CD14-positive monocyte (primary cell): ENCODE results near the gene MYO1E. TPM values are rescaled to one million over a fixed set of nuclear protein-coding genes. Genes with fewer than 3 reads are reported as not detected.

ENCODE experiments used
- DNase-seq, 3 donors: peaks; one replicate each; pipeline ENCODE4 v3.0.0-alpha.2; 2011 to 2022
- H2AFZ ChIP-seq: 2 replicates; pipeline ENCODE4 v1.6.0; 2012; ENCODE audit warnings: mild to moderate bottlenecking, low read depth, low read length, inconsistent platforms; ENCODE audit not compliant: insufficient read depth, poor library complexity, severe bottlenecking
- H3K27ac ChIP-seq, 2 donors: 1 replicate in 1 of 2; 2 replicates in 1 of 2; pipeline ENCODE4 v1.5.1; 2012 to 2013; ENCODE audit warnings: low read length in 2 of 2, control low read depth in 1 of 2, inconsistent platforms in 1 of 2, low read depth in 1 of 2, mild to moderate bottlenecking in 1 of 2
- H3K27me3 ChIP-seq, 2 donors: one replicate each; pipeline versions ENCODE4 v1.6.0 to v1.6.1; 2011 to 2013; ENCODE audit warnings: low read length in 2 of 2; ENCODE audit not compliant: control insufficient read depth in 2 of 2, insufficient read depth in 2 of 2
- H3K36me3 ChIP-seq, 2 donors: replicated peaks in 1 of 2; 1 replicate in 1 of 2; 2 replicates in 1 of 2; pipeline versions ENCODE4 v1.5.1 to v1.6.1; 2012 to 2013; ENCODE audit warnings: low read length in 2 of 2, control low read depth in 1 of 2, inconsistent platforms in 1 of 2, mild to moderate bottlenecking in 1 of 2; ENCODE audit not compliant: insufficient read depth in 2 of 2, control insufficient read depth in 1 of 2
- H3K4me1 ChIP-seq, 2 donors: 1 replicate in 1 of 2; 2 replicates in 1 of 2; pipeline versions ENCODE4 v1.5.1 to v1.6.1; 2012 to 2013; ENCODE audit warnings: low read length in 2 of 2, control low read depth in 1 of 2, inconsistent platforms in 1 of 2, mild to moderate bottlenecking in 1 of 2, moderate library complexity in 1 of 2; ENCODE audit not compliant: insufficient read depth in 2 of 2, control insufficient read depth in 1 of 2
- H3K4me2 ChIP-seq: replicated peaks from 2 replicates; pipeline ENCODE3; 2012; ENCODE audit warnings: low read length, moderate library complexity, mild to moderate bottlenecking; ENCODE audit not compliant: poor library complexity, severe bottlenecking; ENCODE audit errors: extremely low read depth
- H3K4me3 ChIP-seq, 3 experiments: fragments of 200-600 bp in 1 of 3; sonication (generic) in 1 of 3; replicated peaks in 1 of 3; 1 replicate in 2 of 3; 2 replicates in 1 of 3; pipeline ENCODE4 v1.5.1; 2011 to 2013; ENCODE audit warnings: low read length in 3 of 3, mild to moderate bottlenecking in 3 of 3, control low read depth in 2 of 3, low read depth in 2 of 3, inconsistent platforms in 1 of 3, moderate library complexity in 1 of 3
- H3K79me2 ChIP-seq: 2 replicates; pipeline ENCODE4 v1.6.0; 2012; ENCODE audit warnings: mild to moderate bottlenecking, control low read depth, inconsistent platforms, low read length, moderate library complexity; ENCODE audit not compliant: insufficient read depth
- H3K9ac ChIP-seq: 2 replicates; pipeline ENCODE4 v1.6.0; 2017; ENCODE audit warnings: low read length, mild to moderate bottlenecking; ENCODE audit not compliant: insufficient read depth, poor library complexity, severe bottlenecking
- H3K9me3 ChIP-seq, 2 donors: replicated peaks in 1 of 2; 1 replicate in 1 of 2; 2 replicates in 1 of 2; pipeline versions ENCODE4 v1.5.1 to v1.6.1; 2012 to 2013; ENCODE audit warnings: low read length in 2 of 2, control low read depth in 1 of 2; ENCODE audit not compliant: control insufficient read depth in 1 of 2, insufficient read depth in 1 of 2
- H4K20me1 ChIP-seq: 2 replicates; pipeline ENCODE4 v1.6.0; 2012; ENCODE audit warnings: mild to moderate bottlenecking, low read length, control low read depth, moderate library complexity; ENCODE audit not compliant: insufficient read depth
- H3K27ac Mint-ChIP-seq, 7 donors: one replicate each; pipeline ENCODE4 v1.8.0; 2020; ENCODE audit warnings: mild to moderate bottlenecking in 7 of 7, mixed read lengths in 7 of 7, moderate library complexity in 6 of 7, inconsistent platforms in 2 of 7
- H3K27me3 Mint-ChIP-seq, 3 donors: one replicate each; pipeline ENCODE4 v1.8.0; 2021 to 2022; ENCODE audit warnings: low read depth in 3 of 3, mild to moderate bottlenecking in 3 of 3, mixed read lengths in 3 of 3, moderate library complexity in 3 of 3, inconsistent platforms in 1 of 3
- H3K36me3 Mint-ChIP-seq, 2 donors: one replicate each; pipeline ENCODE4 v1.8.0; 2020; ENCODE audit warnings: mixed read lengths in 2 of 2, inconsistent platforms in 1 of 2, mild to moderate bottlenecking in 1 of 2
- H3K4me1 Mint-ChIP-seq: one replicate; pipeline ENCODE4 v1.8.0; 2020; ENCODE audit warnings: mild to moderate bottlenecking, mixed read lengths
- H3K4me3 Mint-ChIP-seq, 2 donors: one replicate each; pipeline ENCODE4 v1.8.0; 2020; ENCODE audit warnings: mild to moderate bottlenecking in 2 of 2, mixed read lengths in 2 of 2, moderate library complexity in 1 of 2
- H3K9me3 Mint-ChIP-seq, 7 donors: one replicate each; pipeline ENCODE4 v1.8.0; 2020 to 2022; ENCODE audit warnings: mixed read lengths in 7 of 7, mild to moderate bottlenecking in 6 of 7, moderate library complexity in 6 of 7, inconsistent platforms in 2 of 7
- CTCF ChIP-seq: fragments of 200-600 bp; IDR thresholded peaks from one replicate; pipeline ENCODE4 v1.8.0; 2022; ENCODE audit warnings: antibody characterized with exemption, mild to moderate bottlenecking
- WGBS: methylation state at CpG from one replicate; pipeline ENCODE4 v1.1.5; 2013; ENCODE audit warnings: missing lambda C conversion rate; ENCODE audit not compliant: insufficient coverage; 5-methylcytosine and 5-hydroxymethylcytosine counted together
- intact Hi-C, 2 donors: fragments of 100-400 bp; cut with micrococcal nuclease; formaldehyde crosslinking; loops; one replicate each; pipeline versions ENCODE4 v1.15.0 to v1.15.1; 2023
- polyA plus RNA-seq, 3 donors: library from polyadenylated mRNA; depleted of rRNA in 1 of 3; unstranded in 2 of 3; stranded (reverse) in 1 of 3; fragments of 300-500 nt in 2 of 3; fragments of >200 nt in 1 of 3; fragmentation: Illumina TruSeq in 2 of 3; gene quantifications; 1 replicate in 2 of 3; 2 replicates in 1 of 3; pipeline ENCODE4 v1.2.3, GENCODE V29; 2012 to 2021

Gene MYO1E
- polyA plus RNA-seq, 3 donors, result 5.5 to 16.2 (median 6.2) TPM

DNA sequence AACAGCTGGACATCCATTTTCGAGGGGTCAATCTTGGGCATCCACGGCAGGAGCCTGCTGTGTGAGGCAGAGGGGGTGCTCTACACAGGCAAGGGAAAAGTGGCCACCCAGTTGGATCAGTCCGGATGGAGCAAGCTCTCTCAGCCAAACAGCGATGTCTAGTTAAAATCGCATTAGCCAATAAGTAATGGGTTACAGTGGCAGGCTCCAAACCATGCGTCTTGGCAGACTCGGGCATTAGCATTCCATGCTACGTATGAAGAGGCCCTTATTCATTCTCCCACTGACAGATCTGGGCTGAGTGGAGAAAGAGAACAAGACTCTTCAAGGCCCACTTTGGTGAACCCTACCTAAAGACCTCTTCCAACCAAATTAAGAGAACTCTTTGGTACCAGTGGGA lies 218.4 kb downstream of the MYO1E start:
- H3K79me2 ChIP-seq, result no peaks in the 10 kb centered on the region
- intact Hi-C loops, result loop anchor here in 1 of 2 donors (10.0 kb wide), 1 partner anchor 341 kb away; no protein-coding TSS in a partner anchor
- H4K20me1 ChIP-seq, result no peaks in the 10 kb centered on the region
- H3K27ac ChIP-seq, result no peak overlapping the region
- TF ChIP-seq CTCF, result no peak
- H3K9me3 ChIP-seq, result no peaks in the 10 kb centered on the region
- H3K4me1 ChIP-seq, result peaks cover 7 to 8% of the 10 kb centered on the region in 2 donors
- DNase-seq, result no peak
- H3K36me3 Mint-ChIP-seq, result peaks cover 63 to 80% of the 10 kb centered on the region in 2 donors
- H3K4me2 ChIP-seq, result no peak overlapping the region
- 96% methylated on average over 4 of the region's 8 CpGs for WGBS
- H3K27ac Mint-ChIP-seq, result no peak overlapping the region
- no peaks in the 10 kb centered on the region for H3K9me3 Mint-ChIP-seq
- no peaks in the 10 kb centered on the region for H3K27me3 ChIP-seq
- H3K9ac ChIP-seq, result no peak overlapping the region
- H3K27me3 Mint-ChIP-seq, result peaks cover 0 to 1% (median 0%) of the 10 kb centered on the region in 3 donors
- no peak overlapping the region for H2AFZ ChIP-seq
- no peak overlapping the region for H3K4me3 Mint-ChIP-seq
- peaks cover 9% of the 10 kb centered on the region for H3K4me1 Mint-ChIP-seq
- peaks cover 55 to 74% of the 10 kb centered on the region in 2 donors for H3K36me3 ChIP-seq
- no peak overlapping the region for H3K4me3 ChIP-seq

- Histone ChIP-seq H3K79me2 (no peaks in the 10 kb centered on the region), H3K9me3 (no peaks in the 10 kb centered on the region), H3K4me2 (no peak overlapping the region), H3K4me3 (no peak overlapping the region), H2AFZ (no peak overlapping the region), H3K36me3 (peaks cover 55 to 81% of the 10 kb centered on the region in 2 donors), H3K27me3 (no peaks in the 10 kb centered on the region), H3K4me1 (peaks cover 0 to under 1% of the 10 kb centered on the region in 2 donors), H4K20me1 (no peaks in the 10 kb centered on the region), H3K9ac (no peak overlapping the region), H3K27ac (no peak overlapping the region)
- Mint-ChIP-seq H3K4me1 (peaks cover 1% of the 10 kb centered on the region), H3K36me3 (peaks cover 65 to 88% of the 10 kb centered on the region in 2 donors), H3K4me3 (no peak overlapping the region), H3K27me3 (no peaks in the 10 kb centered on the region), H3K27ac (peak overlapping the region in 2 of 7 donors; percentile 11 to 44), H3K9me3 (no peaks in the 10 kb centered on the region)
- 98% methylated on average over 6 of the region's 8 CpGs for WGBS
- intact Hi-C loops, result loop anchor here in 1 of 2 donors (10.0 kb wide), 1 partner anchor 341 kb away; no protein-coding TSS in a partner anchor
- TF ChIP-seq CTCF, result no peak
- DNase-seq, result no peak
Observed at GRCh38 chr15:59153466-59153865, 219.2 kb downstream of the MYO1E start.
